UCSD-AML1 (cell line): ENCODE measurements around the gene FAM8A1.
"Not testable (repeated sequence)": the region's sequence is repeated elsewhere in the genome, so short reads cannot be mapped to it uniquely, and the experiment has no call there.

Source experiments
- DNase-seq: peaks from one replicate; lab custom pipeline; 2025; ENCODE audit not compliant: unreplicated experiment; lab: John Stamatoyannopoulos, UW

FAM8A1 gene

GRCh38 chr6:17599877-17600526 is at the start of gene FAM8A1:
TSS of gene FAM8A1 (plus strand) at chr6:17600302. CDS start at chr6:17600410, 108 bp downstream.
- peak; percentile 97 for DNase-seq

GRCh38 chr6:17551383-17551958 is 48.6 kb upstream of the FAM8A1 start:
- DNase-seq = no peak

- DNase-seq = no peak
Observed at GRCh38 chr6:17552861-17553260, 47.2 kb upstream of the FAM8A1 start.

GRCh38 chr6:17556014-17556413 is 44.1 kb upstream of the FAM8A1 start:
- DNase-seq = no peak

GRCh38 chr6:17562636-17563035 is 37.5 kb upstream of the FAM8A1 start:
- DNase-seq = no peak

- DNase-seq = no peak
Observed at GRCh38 chr6:17565399-17565798, 34.7 kb upstream of the FAM8A1 start.

GRCh38 chr6:17574866-17575560 is 25.1 kb upstream of the FAM8A1 start:
- DNase-seq = no peak

- DNase-seq = no peak
Observed at GRCh38 chr6:17577059-17577458, 23.0 kb upstream of the FAM8A1 start.

- no peak for DNase-seq
Observed at GRCh38 chr6:17580518-17581048, 19.5 kb upstream of the FAM8A1 start.

GRCh38 chr6:17581282-17581681 is 18.8 kb upstream of the FAM8A1 start:
- not testable (repeated sequence) for DNase-seq

GRCh38 chr6:17583811-17584210 is 16.3 kb upstream of the FAM8A1 start:
- no peak for DNase-seq

GRCh38 chr6:17584241-17584803 is 15.8 kb upstream of the FAM8A1 start:
- DNase-seq = no peak

- peak; percentile 11 for DNase-seq
Observed at GRCh38 chr6:17585766-17586490, 14.2 kb upstream of the FAM8A1 start.

- DNase-seq = not testable (repeated sequence)
Observed at GRCh38 chr6:17586623-17587022, 13.5 kb upstream of the FAM8A1 start.

GRCh38 chr6:17588011-17588410 is 12.1 kb upstream of the FAM8A1 start:
- DNase-seq = no peak

- no peak for DNase-seq
Observed at GRCh38 chr6:17589406-17590096, 10.6 kb upstream of the FAM8A1 start.

GRCh38 chr6:17591287-17591686 is 8.8 kb upstream of the FAM8A1 start:
- no peak for DNase-seq

- no peak for DNase-seq
Observed at GRCh38 chr6:17593246-17593645, 6.9 kb upstream of the FAM8A1 start.

GRCh38 chr6:17596085-17596484 is 4.0 kb upstream of the FAM8A1 start:
- no peak for DNase-seq
